Esophagus muscularis mucosa (tissue), 4 donors: ENCODE data around the gene PACSIN2.

ENCODE experiments used
- CTCF ChIP-seq, 3 experiments: fragments of 200-600 bp in 2 of 3; fragments of 450-650 bp in 1 of 3; sonication (generic) in 2 of 3; IDR thresholded peaks; one replicate each; pipeline ENCODE4 v1.5.1; 2017 to 2019; ENCODE audit warnings: antibody characterized with exemption in 3 of 3, mild to moderate bottlenecking in 2 of 3, moderate library complexity in 1 of 3
- EP300 ChIP-seq: sonication (generic); formaldehyde crosslinking; IDR thresholded peaks from one replicate; pipeline ENCODE4 v1.6.1; 2017; ENCODE audit warnings: antibody characterized with exemption
- POLR2A ChIP-seq: fragments of 450-650 bp; IDR thresholded peaks from one replicate; pipeline ENCODE4 v1.6.1; 2017; ENCODE audit warnings: antibody characterized with exemption, moderate library complexity, mild to moderate bottlenecking, low read depth
- POLR2AphosphoS5 ChIP-seq, 2 donors: sonication (generic); formaldehyde crosslinking; IDR thresholded peaks; one replicate each; pipeline ENCODE4 v1.6.1; 2017; ENCODE audit warnings: antibody characterized with exemption in 2 of 2

GRCh38 chr22:42926768-42927167 lies 88.2 kb downstream of the PACSIN2 start:
- TF ChIP-seq CTCF (IDR thresholded peaks at IDR 0.05) = no peak
- no peak for TF ChIP-seq EP300
- TF ChIP-seq POLR2A = no peak
- TF ChIP-seq POLR2AphosphoS5 (IDR thresholded peaks at IDR 0.05) = no peak
